HG02642 (cell line): ENCODE measurements around the gene VWA1.
"Not testable (repeated sequence)": the region's sequence is repeated elsewhere in the genome, so short reads cannot be mapped to it uniquely, and the experiment has no call there.

Experiments
- ATAC-seq: cut with Tn5 transposase; IDR thresholded peaks from one replicate; pipeline ENCODE4 v1.9.1; 2021; ENCODE audit warnings: mild to moderate bottlenecking; ENCODE audit not compliant: unreplicated experiment, poor library complexity

VWA1 gene

GRCh38 chr1:1402901-1403392 lies 32.5 kb upstream of the VWA1 start:
- not testable (repeated sequence) for ATAC-seq

- ATAC-seq = no peak
These were observed 31.8 kb upstream of the VWA1 start for GRCh38 chr1:1403653-1404052.

- no peak for ATAC-seq
These were observed 29.2 kb upstream of the VWA1 start for GRCh38 chr1:1406101-1406820.

GRCh38 chr1:1406821-1407635 lies 28.5 kb upstream of the VWA1 start, which contains the start of gene MRPL20:
Gene MRPL20 (minus strand): TSS chr1:1407293. CDS start chr1:1407217, 76 bp downstream.
- ATAC-seq = peak; percentile 89

GRCh38 chr1:1407636-1408318 lies 27.7 kb upstream of the VWA1 start:
- no peak for ATAC-seq

GRCh38 chr1:1410238-1410637 lies 25.3 kb upstream of the VWA1 start:
- ATAC-seq = not testable (repeated sequence)

- no peak for ATAC-seq
These were observed 23.9 kb upstream of the VWA1 start for GRCh38 chr1:1411626-1412025.

GRCh38 chr1:1412311-1412902 lies 23.1 kb upstream of the VWA1 start:
- ATAC-seq = not testable (repeated sequence)

GRCh38 chr1:1415751-1416150 lies 19.7 kb upstream of the VWA1 start:
- no peak for ATAC-seq

GRCh38 chr1:1417396-1417795 lies 18.1 kb upstream of the VWA1 start:
- not testable (repeated sequence) for ATAC-seq

- not testable (repeated sequence) for ATAC-seq
These were observed 17.5 kb upstream of the VWA1 start for GRCh38 chr1:1417825-1418463.

- ATAC-seq = no peak
These were observed 16.8 kb upstream of the VWA1 start for GRCh38 chr1:1418464-1419362.

- ATAC-seq = no peak
These were observed 16.1 kb upstream of the VWA1 start for GRCh38 chr1:1419363-1419812.

GRCh38 chr1:1419813-1420653 lies 15.5 kb upstream of the VWA1 start:
- ATAC-seq = no peak

- ATAC-seq = no peak
These were observed 14.8 kb upstream of the VWA1 start for GRCh38 chr1:1420654-1421141.

GRCh38 chr1:1421147-1421906 lies 14.2 kb upstream of the VWA1 start, which contains the start of gene ANKRD65:
Gene ANKRD65 (minus strand): TSS chr1:1421276. CDS start chr1:1421005, 271 bp downstream.
- ATAC-seq = no peak

- no peak for ATAC-seq
These were observed 13.5 kb upstream of the VWA1 start for GRCh38 chr1:1421907-1422464.
